T-helper 1 cell treated with Interleukin-12 subunit alpha and Interleukin-12 subunit beta and Interleukin-4 antibody, amounts not matched to agents 30 ng/mL and 1 ng/mL, for 36 hours (primary cell): ENCODE data around the gene SUFU. TPM values are rescaled to one million over a fixed set of nuclear protein-coding genes. Genes with fewer than 3 reads are reported as not detected.

Experiments
- intact Hi-C: fragments of 100-400 bp; cut with micrococcal nuclease; formaldehyde crosslinking; loops from one replicate; pipeline ENCODE4 v1.15.1; 2024
- total RNA-seq: library from RNA; stranded (reverse); gene quantifications from 2 replicates; pipeline ENCODE4 v1.2.3, GENCODE V29; 2022

Gene SUFU
- total RNA-seq, 1 donor from 2014 or later: 12.9 TPM

- intact Hi-C loops: no loop called here
Observed at GRCh38 chr10:102632394-102633111, 128.8 kb downstream of the SUFU start.

GRCh38 chr10:102633287-102633686 lies 129.5 kb downstream of the SUFU start:
- intact Hi-C loops: no loop called here

GRCh38 chr10:102633848-102634247 lies 130.1 kb downstream of the SUFU start:
- intact Hi-C loops: no loop called here

GRCh38 chr10:102634686-102635085 lies 130.9 kb downstream of the SUFU start:
- intact Hi-C loops: no loop called here

- intact Hi-C loops: no loop called here
Observed at GRCh38 chr10:102635377-102635776, 131.6 kb downstream of the SUFU start.

- intact Hi-C loops: no loop called here
Observed at GRCh38 chr10:102639537-102639936, 135.8 kb downstream of the SUFU start.

GRCh38 chr10:102641402-102641801 lies 137.6 kb downstream of the SUFU start:
- intact Hi-C loops: loop anchor here (10.0 kb wide), 3 partner anchors 207 to 1287 kb away; partner anchors contain the start of genes BORCS7, BTRC and CUEDC2

- intact Hi-C loops: loop anchor here (1.0 to 10.0 kb wide), 13 partner anchors 32 to 1479 kb away; partner anchors contain the start of genes ACTR1A, ARL3, ARMH3 and BORCS7
Observed at GRCh38 chr10:102641880-102642735, 138.3 kb downstream of the SUFU start.

GRCh38 chr10:102642736-102643335 lies 139.1 kb downstream of the SUFU start:
- intact Hi-C loops: loop anchor here (1.0 to 10.0 kb wide), 13 partner anchors 31 to 1478 kb away; partner anchors contain the start of genes ACTR1A, ARL3, ARMH3 and BORCS7

GRCh38 chr10:102643336-102644065 lies 139.7 kb downstream of the SUFU start:
- intact Hi-C loops: loop anchor here (2.0 to 10.0 kb wide), 5 partner anchors 209 to 1477 kb away; partner anchors contain the start of genes BORCS7, BTRC, CUEDC2 and OGA

- intact Hi-C loops: loop anchor here (2.0 to 10.0 kb wide), 4 partner anchors 209 to 1289 kb away; partner anchors contain the start of genes BORCS7, BTRC, CUEDC2 and OGA
Observed at GRCh38 chr10:102644066-102644645, 140.4 kb downstream of the SUFU start, which contains the start of gene TRIM8. TSS of gene TRIM8 (plus strand) at chr10:102644479. CDS start at chr10:102644618, 139 bp downstream.

GRCh38 chr10:102644646-102645387 lies 141.0 kb downstream of the SUFU start:
- intact Hi-C loops: loop anchor here (2.0 to 10.0 kb wide), 5 partner anchors 210 to 1290 kb away; partner anchors contain the start of genes BORCS7, BTRC, CUEDC2 and NT5C2

- intact Hi-C loops: loop anchor here (2.0 to 10.0 kb wide), 5 partner anchors 209 to 1291 kb away; partner anchors contain the start of genes BORCS7, BTRC, CUEDC2 and NT5C2
Observed at GRCh38 chr10:102645388-102645740, 141.6 kb downstream of the SUFU start.

GRCh38 chr10:102645741-102646609 lies 142.2 kb downstream of the SUFU start:
- intact Hi-C loops: loop anchor here (1.0 to 10.0 kb wide), 10 partner anchors 15 to 1291 kb away; partner anchors contain the start of genes ACTR1A, ARL3, BORCS7 and BTRC

- intact Hi-C loops: loop anchor here (1.0 to 10.0 kb wide), 9 partner anchors 14 to 1292 kb away; partner anchors contain the start of genes ACTR1A, ARL3, BORCS7 and BTRC
Observed at GRCh38 chr10:102646610-102647442, 143.1 kb downstream of the SUFU start.

- intact Hi-C loops: loop anchor here (5.0 to 10.0 kb wide), 4 partner anchors 207 to 1293 kb away; partner anchors contain the start of genes BORCS7, BTRC, CUEDC2 and NT5C2
Observed at GRCh38 chr10:102647443-102648268, 143.9 kb downstream of the SUFU start.
